ENCODE measurements around the gene ST3GAL5.

DNA sequence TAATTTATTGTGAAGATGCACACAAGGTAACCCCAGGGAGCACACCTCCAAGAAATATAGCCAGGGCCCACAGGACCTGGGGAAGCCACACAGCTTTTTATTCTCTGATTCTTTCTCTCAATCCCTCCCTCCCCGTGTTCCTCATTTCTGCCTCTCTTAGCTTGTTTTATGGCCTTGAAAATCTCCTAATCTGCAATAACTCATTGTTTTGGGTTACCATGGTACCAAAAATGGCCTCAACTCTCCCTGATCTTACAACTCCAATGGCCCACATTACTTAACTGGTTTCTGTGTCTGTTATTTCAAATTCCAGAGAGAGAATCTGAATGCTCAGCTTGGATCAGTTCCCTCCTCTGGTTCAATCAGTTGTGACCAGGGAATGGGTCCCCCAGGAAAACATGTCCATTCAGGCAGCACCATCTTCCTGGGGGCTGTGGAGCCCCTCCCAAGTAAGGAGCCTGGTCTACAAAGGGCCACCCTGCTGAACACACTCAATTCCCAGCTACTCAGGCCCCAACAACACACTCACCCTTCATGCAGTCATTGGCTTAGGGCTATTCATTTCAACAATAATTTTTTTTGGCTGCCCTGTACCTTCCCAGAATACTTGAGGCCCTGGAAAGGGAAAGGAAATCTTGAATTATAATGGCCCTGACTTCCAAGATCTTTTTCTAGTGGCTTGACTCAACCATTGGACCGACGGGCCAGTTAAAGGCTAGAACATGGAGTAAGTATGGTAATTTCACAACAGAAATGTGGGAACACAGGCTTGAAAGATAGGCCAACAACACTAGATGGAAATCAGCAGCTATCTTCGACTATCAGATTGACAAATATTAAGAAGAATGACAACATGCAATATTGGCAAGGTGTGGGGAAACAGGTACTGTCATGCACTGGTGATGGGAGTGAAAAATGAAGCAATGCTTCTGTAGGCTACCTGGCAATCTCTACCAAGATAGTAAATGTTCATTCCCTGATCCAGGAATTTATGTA lies 41.6 kb upstream of the ST3GAL5 start:
- TF ChIP-seq, protein P1, sequence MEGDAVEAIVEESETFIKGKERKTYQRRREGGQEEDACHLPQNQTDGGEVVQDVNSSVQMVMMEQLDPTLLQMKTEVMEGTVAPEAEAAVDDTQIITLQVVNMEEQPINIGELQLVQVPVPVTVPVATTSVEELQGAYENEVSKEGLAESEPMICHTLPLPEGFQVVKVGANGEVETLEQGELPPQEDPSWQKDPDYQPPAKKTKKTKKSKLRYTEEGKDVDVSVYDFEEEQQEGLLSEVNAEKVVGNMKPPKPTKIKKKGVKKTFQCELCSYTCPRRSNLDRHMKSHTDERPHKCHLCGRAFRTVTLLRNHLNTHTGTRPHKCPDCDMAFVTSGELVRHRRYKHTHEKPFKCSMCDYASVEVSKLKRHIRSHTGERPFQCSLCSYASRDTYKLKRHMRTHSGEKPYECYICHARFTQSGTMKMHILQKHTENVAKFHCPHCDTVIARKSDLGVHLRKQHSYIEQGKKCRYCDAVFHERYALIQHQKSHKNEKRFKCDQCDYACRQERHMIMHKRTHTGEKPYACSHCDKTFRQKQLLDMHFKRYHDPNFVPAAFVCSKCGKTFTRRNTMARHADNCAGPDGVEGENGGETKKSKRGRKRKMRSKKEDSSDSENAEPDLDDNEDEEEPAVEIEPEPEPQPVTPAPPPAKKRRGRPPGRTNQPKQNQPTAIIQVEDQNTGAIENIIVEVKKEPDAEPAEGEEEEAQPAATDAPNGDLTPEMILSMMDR (IDR thresholded peaks at IDR 0.05) = no peak
- TF ChIP-seq POLR2A (IDR thresholded peaks at IDR 0.05) = no peak
- no peak for TF ChIP-seq POLR2AphosphoS5 (IDR thresholded peaks at IDR 0.05)
- no peak for TF ChIP-seq EP300 (IDR thresholded peaks at IDR 0.05; ENCODE audit: low read depth)
